Epithelial cell of proximal tubule (primary cell): Measurements from ENCODE around the gene TRIM63. TPM values are rescaled to one million over a fixed set of nuclear protein-coding genes. Genes with fewer than 3 reads are reported as not detected.

Source experiments
- DNase-seq: peaks from one replicate; pipeline ENCODE4 v3.0.0-alpha.2; 2011; ENCODE audit warnings: low read depth
- H3K4me3 ChIP-seq: 2 replicates; pipeline ENCODE4 v1.5.1; 2011; ENCODE audit warnings: low read depth, mild to moderate bottlenecking, low read length
- CTCF ChIP-seq: conservative IDR thresholded peaks from 2 replicates; pipeline ENCODE4 v1.5.1; 2012; ENCODE audit warnings: low read depth, mild to moderate bottlenecking, low read length
- total RNA-seq: library from RNA; depleted of rRNA; stranded (reverse); fragments of >200 nt; gene quantifications from 2 replicates; pipeline ENCODE4 v1.2.3, GENCODE V29; 2015

Gene TRIM63
- total RNA-seq, 1 donor from 2014 or later, result not detected

DNA sequence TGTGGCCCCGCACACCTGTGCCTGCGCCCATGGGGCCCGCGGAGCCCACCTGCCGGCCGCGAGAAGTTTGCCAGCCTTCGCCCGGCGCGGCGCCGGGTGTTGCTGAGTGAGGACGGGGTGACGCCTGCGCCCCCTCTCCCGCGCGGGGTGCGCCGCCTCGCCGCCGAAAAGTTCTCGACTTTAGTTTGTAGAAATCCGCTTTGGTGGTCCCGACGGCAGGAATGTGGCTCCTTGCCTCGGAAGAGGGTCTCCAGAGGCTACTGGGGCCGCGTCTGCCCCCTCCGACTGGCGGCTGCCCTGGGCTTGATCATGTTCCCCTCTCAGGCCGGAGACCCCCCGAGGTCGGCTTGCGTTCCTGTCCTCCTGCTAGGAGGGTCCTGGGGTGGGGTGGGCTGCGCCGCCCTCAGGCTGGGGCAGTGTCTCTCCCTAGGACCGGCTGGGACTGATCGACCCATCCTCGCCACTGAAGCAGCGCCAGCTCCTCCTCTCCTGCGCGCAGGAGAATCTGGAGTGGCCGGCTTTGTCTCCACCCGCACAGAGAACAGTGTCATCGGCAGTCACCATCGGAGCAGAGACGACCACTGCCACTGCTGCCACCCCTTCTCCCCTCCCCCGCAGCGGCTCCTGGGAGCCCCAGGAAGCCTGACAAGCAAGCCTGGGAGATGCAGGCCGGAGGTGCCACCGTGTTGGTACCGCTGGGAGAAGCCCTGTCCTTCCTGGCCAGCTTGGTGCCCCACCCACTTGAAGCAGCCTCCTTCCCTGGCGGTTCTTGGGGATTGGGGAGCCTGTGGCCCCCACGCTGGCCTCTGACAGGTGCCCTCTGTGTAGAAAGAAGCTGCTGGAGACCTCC, 21.0 kb downstream of the TRIM63 start:
- no peak for DNase-seq
- peak overlapping the region; percentile 66 for H3K4me3 ChIP-seq
- TF ChIP-seq CTCF, result no peak

- DNase-seq, result no peak
- no peak for TF ChIP-seq CTCF
These were observed 21.6 kb downstream of the TRIM63 start, which contains the start of gene SLC30A2 for GRCh38 chr1:26045722-26046245. SLC30A2 (minus strand) TSS chr1:26046118; CDS start chr1:26045896, 222 bp downstream.

GRCh38 chr1:26044971-26045721, 22.3 kb downstream of the TRIM63 start:
- no peak for TF ChIP-seq CTCF
- H3K4me3 ChIP-seq, result peak overlapping the region; percentile 66
- DNase-seq, result no peak

More at GRCh38 chr1:26045722-26046245, 21.6 kb downstream of the TRIM63 start, which contains the start of gene SLC30A2:
- peak within 1 kb of the TSS; percentile 66 for H3K4me3 ChIP-seq

DNA sequence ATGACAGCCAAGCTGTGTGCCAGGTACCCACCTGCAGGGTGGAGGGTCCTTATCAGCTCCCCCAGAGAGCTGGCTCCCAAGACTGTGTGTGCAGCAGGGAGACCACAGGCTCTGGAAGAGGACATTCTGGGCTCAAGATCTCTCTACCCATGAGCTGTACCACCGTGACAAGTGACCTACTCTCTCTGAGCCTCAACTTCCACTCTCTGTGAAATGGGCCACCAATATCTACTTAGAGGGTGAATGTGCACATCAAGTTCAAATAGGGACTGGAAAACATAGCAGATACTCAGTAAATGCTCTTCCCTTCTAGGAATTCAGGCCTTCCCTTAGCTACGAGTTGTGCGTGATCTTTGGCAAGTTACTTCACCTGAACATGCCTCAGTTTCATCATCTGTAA, 23.0 kb downstream of the TRIM63 start:
- no peak for DNase-seq
- H3K4me3 ChIP-seq, result no peak overlapping the region
- no peak for TF ChIP-seq CTCF

DNA sequence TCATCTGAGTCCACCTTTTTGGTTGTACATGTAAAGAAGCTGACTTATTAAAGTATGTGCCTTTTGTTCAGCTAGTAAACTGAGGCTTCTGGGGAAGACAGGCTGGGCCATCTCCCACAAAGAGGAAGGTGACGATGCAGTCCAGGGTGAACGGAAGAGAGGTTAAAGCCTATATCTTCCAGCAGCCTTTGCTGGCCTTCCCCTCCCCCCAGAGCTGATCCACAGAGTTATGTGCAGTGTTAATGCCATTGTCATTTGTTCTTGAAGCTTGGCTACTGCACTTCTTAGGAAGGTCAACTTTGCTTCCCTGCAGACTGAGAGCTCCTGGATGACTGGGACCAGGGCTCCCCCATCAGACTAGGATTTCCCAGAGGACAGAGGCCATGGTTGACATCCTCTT, 23.7 kb downstream of the TRIM63 start:
- TF ChIP-seq CTCF, result no peak
- no peak for DNase-seq
- H3K4me3 ChIP-seq, result no peak overlapping the region

DNA sequence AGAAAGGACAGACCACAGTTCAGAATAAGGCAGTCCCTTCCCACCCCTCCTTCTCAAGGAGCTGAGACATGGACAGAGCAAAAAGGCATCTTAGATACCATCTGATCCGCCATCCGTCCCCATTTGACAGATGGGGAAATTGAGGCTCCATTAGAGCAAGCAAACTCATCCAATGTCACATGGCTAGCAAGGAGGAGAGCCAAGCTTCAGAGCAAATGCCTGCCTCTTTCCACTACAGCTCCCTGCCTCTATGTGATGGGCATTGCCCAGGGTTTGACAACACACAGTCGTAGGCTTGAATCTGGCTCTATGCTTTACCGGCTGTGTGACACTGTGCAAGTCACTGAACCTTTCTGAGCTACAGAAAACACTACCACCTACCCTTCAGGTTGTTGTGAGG, 25.5 kb downstream of the TRIM63 start:
- no peak for TF ChIP-seq CTCF
- no peak overlapping the region for H3K4me3 ChIP-seq
- DNase-seq, result no peak
